Endothelial cell of umbilical vein (primary cell): Measurements from ENCODE around the gene RAB3GAP1. TPM values are rescaled to one million over a fixed set of nuclear protein-coding genes. Genes with fewer than 3 reads are reported as not detected.

Experiments used
- BruUV-seq: library from RNA; stranded (reverse); fragments of 400-500 nt; replicated peaks from 2 replicates; lab custom pipeline; 2021; lab: Mats Ljungman, UMichigan
- CTCF ChIA-PET: fragments of 300-600, 350-600 bp; sonication (Branson Sonifier 250); formaldehyde crosslinking; loops from one replicate; lab custom pipeline; 2021; ENCODE audit warnings: antibody characterized with exemption, inconsistent platforms; lab: Charles Lee
- POLR2A ChIA-PET: fragments of 300-600, 350-600 bp; sonication (Branson Sonifier 250); formaldehyde crosslinking; loops from one replicate; lab custom pipeline; 2021; ENCODE audit warnings: antibody characterized with exemption, inconsistent platforms; lab: Charles Lee
- DNase-seq: peaks from one replicate; pipeline ENCODE4 v3.0.0-alpha.2; 2011; ENCODE audit warnings: low read depth, low spot score
- FAIRE-seq: peaks from 2 replicates; lab custom pipeline; 2011; peaks lifted over from hg19 to GRCh38; lab: Jason Lieb, UNC
- H2AFZ ChIP-seq: 2 replicates; pipeline ENCODE4 v1.6.0; 2012; ENCODE audit warnings: low read depth, low read length, control low read depth, inconsistent platforms
- H3K27ac ChIP-seq: 2 replicates; pipeline ENCODE4 v1.5.1; 2011; ENCODE audit warnings: low read depth, mild to moderate bottlenecking, control low read depth, low read length, moderate library complexity; ENCODE audit not compliant: insufficient read depth
- H3K27me3 ChIP-seq, 2 experiments: 2 replicates each; pipeline versions ENCODE4 v1.6.0 to v1.6.1; 2011; ENCODE audit warnings: low read length in 2 of 2, mixed read lengths in 1 of 2; ENCODE audit not compliant: control insufficient read depth in 2 of 2, insufficient read depth in 2 of 2
- H3K36me3 ChIP-seq, 2 experiments: 2 replicates in 1 of 2; 3 replicates in 1 of 2; pipeline ENCODE4 v1.5.1; 2011; ENCODE audit warnings: low read length in 2 of 2, mild to moderate bottlenecking in 1 of 2, moderate library complexity in 1 of 2; ENCODE audit not compliant: control insufficient read depth in 2 of 2, insufficient read depth in 2 of 2; ENCODE audit errors: extremely low read depth in 1 of 2
- H3K4me1 ChIP-seq: 3 replicates; pipeline ENCODE4 v1.5.1; 2011; ENCODE audit warnings: mild to moderate bottlenecking, low read length; ENCODE audit not compliant: control insufficient read depth, insufficient read depth; ENCODE audit errors: extremely low read depth
- H3K4me2 ChIP-seq: 2 replicates; pipeline ENCODE4 v1.6.1; 2011; ENCODE audit warnings: low read length, control low read depth, mixed read lengths; ENCODE audit not compliant: insufficient read depth
- H3K4me3 ChIP-seq, 3 experiments: fragments of 200-600 bp in 1 of 3; sonication (generic), shearing (Covaris generic) in 1 of 3; replicated peaks in 1 of 3; 2 replicates each; pipeline ENCODE4 v1.5.1; 2011 to 2016; ENCODE audit warnings: control low read depth in 3 of 3, low read length in 3 of 3, mild to moderate bottlenecking in 2 of 3, inconsistent platforms in 1 of 3, low read depth in 1 of 3, moderate library complexity in 1 of 3; ENCODE audit not compliant: insufficient read depth in 1 of 3
- H3K79me2 ChIP-seq: 2 replicates; pipeline ENCODE4 v1.6.0; 2012; ENCODE audit warnings: low read length, inconsistent platforms; ENCODE audit not compliant: control insufficient read depth, insufficient read depth
- H3K9ac ChIP-seq: replicated peaks from 2 replicates; pipeline ENCODE3; 2011; ENCODE audit warnings: low read length, control low read depth; ENCODE audit not compliant: insufficient read depth; ENCODE audit errors: extremely low read depth
- H3K9me1 ChIP-seq: replicated peaks from 3 replicates; pipeline ENCODE4 v1.6.0; 2011; ENCODE audit warnings: mild to moderate bottlenecking, low read length; ENCODE audit not compliant: control insufficient read depth, insufficient read depth; ENCODE audit errors: extremely low read depth
- H3K9me3 ChIP-seq: replicated peaks from 2 replicates; pipeline ENCODE4 v1.5.1; 2012; ENCODE audit warnings: low read length, inconsistent platforms; ENCODE audit not compliant: control insufficient read depth, insufficient read depth
- H4K20me1 ChIP-seq: replicated peaks from 2 replicates; pipeline ENCODE3; 2011; ENCODE audit warnings: mild to moderate bottlenecking, low read length; ENCODE audit not compliant: control insufficient read depth, insufficient read depth; ENCODE audit errors: extremely low read depth
- EZH2 ChIP-seq: IDR thresholded peaks from 2 replicates; pipeline ENCODE4 v1.6.1; 2012; ENCODE audit warnings: borderline replicate concordance, low read depth, mild to moderate bottlenecking, moderate library complexity, low read length, inconsistent platforms; ENCODE audit not compliant: severe bottlenecking
- FOS ChIP-seq: IDR thresholded peaks from 2 replicates; pipeline ENCODE4 v1.6.1; 2011; ENCODE audit warnings: mild to moderate bottlenecking, low read length, moderate library complexity, borderline replicate concordance; ENCODE audit not compliant: insufficient read depth
- GATA2 ChIP-seq: IDR thresholded peaks from 2 replicates; pipeline ENCODE4 v1.7.0; 2011; ENCODE audit warnings: low read depth, mild to moderate bottlenecking, moderate library complexity, mixed read lengths, low read length; ENCODE audit not compliant: insufficient read length, insufficient read depth
- JUN ChIP-seq: IDR thresholded peaks from 2 replicates; pipeline ENCODE4 v1.6.1; 2011; ENCODE audit warnings: borderline replicate concordance, low read depth; ENCODE audit not compliant: insufficient read length, insufficient read depth
- MYC ChIP-seq: IDR thresholded peaks from one replicate; pipeline ENCODE4 v1.6.1; 2011; ENCODE audit warnings: mild to moderate bottlenecking, low read depth, low read length
- POLR2A ChIP-seq: IDR thresholded peaks from 2 replicates; pipeline ENCODE4 v1.6.1; 2012; ENCODE audit warnings: low read depth, mild to moderate bottlenecking, control low read depth, low read length
- POLR2AphosphoS5 ChIP-seq: IDR thresholded peaks from 2 replicates; pipeline ENCODE4 v1.6.1; 2012; ENCODE audit warnings: low read depth, mild to moderate bottlenecking, control low read depth, low read length, moderate library complexity; ENCODE audit not compliant: insufficient read depth
- dilution Hi-C: fragments of 300-500 bp; cut with MboI; formaldehyde crosslinking; loops from one replicate; pipeline ENCODE4 v1.15.0; 2019; ENCODE audit warnings: low sequenced_read_pairs; ENCODE audit not compliant: extremely low pct_ligation_motif_present
- intact Hi-C: fragments of 100-400 bp; cut with micrococcal nuclease; formaldehyde crosslinking; loops from one replicate; pipeline ENCODE4 v1.10.0; 2022
- polyA plus RNA-seq, 4 experiments: library from polyadenylated mRNA; depleted of rRNA in 3 of 4; stranded (reverse) in 3 of 4; unstranded in 1 of 4; fragments of >200 nt; gene quantifications; 2 replicates each; pipeline versions ENCODE4 v1.2.1 to v1.2.3, GENCODE V29; 2011 to 2012; ENCODE audit warnings: missing spikeins in 1 of 4
- total RNA-seq: library from RNA; stranded (reverse); gene quantifications from 2 replicates; pipeline ENCODE4 v1.2.3, GENCODE V29; 2021
- TF ChIP-seq, protein P1 (sequence below): IDR thresholded peaks from 2 replicates; pipeline ENCODE4 v1.6.1; 2011; ENCODE audit not compliant: insufficient read depth, insufficient read length
- TF ChIP-seq, protein P2 (sequence below), 2 donors: IDR thresholded peaks; 1 replicate in 1 of 2; 2 replicates in 1 of 2; pipeline ENCODE4 v1.5.1; 2011; ENCODE audit warnings: low read length in 2 of 2, mild to moderate bottlenecking in 2 of 2, moderate library complexity in 2 of 2, control low read depth in 1 of 2, inconsistent platforms in 1 of 2, low read depth in 1 of 2; ENCODE audit not compliant: insufficient read depth in 1 of 2; ENCODE audit errors: extremely low read depth in 1 of 2

RAB3GAP1 gene
- total and polyA plus RNA-seq, 2 donors (not counting 3 experiments of a cell fraction or from before 2014, with no cell fraction given) = 14.9 to 39.5 TPM

- no peaks in the 10 kb centered on the region for H3K36me3 ChIP-seq
- dilution Hi-C loops = no loop called here
- H3K4me3 ChIP-seq = no peak overlapping the region
- H3K79me2 ChIP-seq = no peaks in the 10 kb centered on the region
- ChIA-PET CTCF (interaction anchor here (1.5 kb wide), 1 partner anchor 34 kb away, joined by 3 read pairs; no protein-coding TSS in a partner anchor), POLR2A (no interaction called here)
- H3K9me1 ChIP-seq = no peaks in the 10 kb centered on the region
- FAIRE-seq = no peak
- H4K20me1 ChIP-seq = no peaks in the 10 kb centered on the region
- no peak overlapping the region for H3K9ac ChIP-seq
- no peaks in the 10 kb centered on the region for H3K9me3 ChIP-seq
- no TSS peak for BruUV-seq
- no peak overlapping the region for H3K27ac ChIP-seq
- intact Hi-C loops = no loop called here
- no peaks in the 10 kb centered on the region for H3K4me1 ChIP-seq
- DNase-seq = no peak
- TF ChIP-seq GATA2 = no peak
- H3K27me3 ChIP-seq = peaks cover 6 to 9% of the 10 kb centered on the region in 2 experiments
- H2AFZ ChIP-seq = no peak overlapping the region
- H3K4me2 ChIP-seq = no peak overlapping the region
Measured at GRCh38 chr2:135022952-135023880, 28.9 kb upstream of the RAB3GAP1 start.

- no peaks in the 10 kb centered on the region for H4K20me1 ChIP-seq
- no peak overlapping the region for H3K4me3 ChIP-seq
- H3K27ac ChIP-seq = no peak overlapping the region
- intact Hi-C loops = no loop called here
- no peaks in the 10 kb centered on the region for H3K9me1 ChIP-seq
- TF ChIP-seq EZH2 (no peak), MYC (no peak), FOS (no peak), POLR2AphosphoS5 (no peak), JUN (no peak), GATA2 (no peak), POLR2A (no peak)
- TF ChIP-seq, protein P1, sequence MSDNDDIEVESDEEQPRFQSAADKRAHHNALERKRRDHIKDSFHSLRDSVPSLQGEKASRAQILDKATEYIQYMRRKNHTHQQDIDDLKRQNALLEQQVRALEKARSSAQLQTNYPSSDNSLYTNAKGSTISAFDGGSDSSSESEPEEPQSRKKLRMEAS = no peak
- TF ChIP-seq, protein P2, sequence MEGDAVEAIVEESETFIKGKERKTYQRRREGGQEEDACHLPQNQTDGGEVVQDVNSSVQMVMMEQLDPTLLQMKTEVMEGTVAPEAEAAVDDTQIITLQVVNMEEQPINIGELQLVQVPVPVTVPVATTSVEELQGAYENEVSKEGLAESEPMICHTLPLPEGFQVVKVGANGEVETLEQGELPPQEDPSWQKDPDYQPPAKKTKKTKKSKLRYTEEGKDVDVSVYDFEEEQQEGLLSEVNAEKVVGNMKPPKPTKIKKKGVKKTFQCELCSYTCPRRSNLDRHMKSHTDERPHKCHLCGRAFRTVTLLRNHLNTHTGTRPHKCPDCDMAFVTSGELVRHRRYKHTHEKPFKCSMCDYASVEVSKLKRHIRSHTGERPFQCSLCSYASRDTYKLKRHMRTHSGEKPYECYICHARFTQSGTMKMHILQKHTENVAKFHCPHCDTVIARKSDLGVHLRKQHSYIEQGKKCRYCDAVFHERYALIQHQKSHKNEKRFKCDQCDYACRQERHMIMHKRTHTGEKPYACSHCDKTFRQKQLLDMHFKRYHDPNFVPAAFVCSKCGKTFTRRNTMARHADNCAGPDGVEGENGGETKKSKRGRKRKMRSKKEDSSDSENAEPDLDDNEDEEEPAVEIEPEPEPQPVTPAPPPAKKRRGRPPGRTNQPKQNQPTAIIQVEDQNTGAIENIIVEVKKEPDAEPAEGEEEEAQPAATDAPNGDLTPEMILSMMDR (IDR thresholded peaks at IDR 0.05; ENCODE audit: extremely low read depth in 1 of 2, insufficient read depth in 1 of 2, low read depth in 1 of 2, low read length in 2 of 2) = no peak
- ChIA-PET CTCF (interaction anchor here (1.4 kb wide), 1 partner anchor 21 kb away, joined by 3 read pairs; no protein-coding TSS in a partner anchor), POLR2A (no interaction called here)
- no peaks in the 10 kb centered on the region for H3K9me3 ChIP-seq
- FAIRE-seq (no peak), DNase-seq (no peak)
- H3K9ac ChIP-seq = no peak overlapping the region
- H2AFZ ChIP-seq = no peak overlapping the region
- no peaks in the 10 kb centered on the region for H3K79me2 ChIP-seq
- BruUV-seq = no TSS peak
- dilution Hi-C loops = no loop called here
- H3K4me1 ChIP-seq = no peaks in the 10 kb centered on the region
- no peaks in the 10 kb centered on the region for H3K36me3 ChIP-seq
- no peak overlapping the region for H3K4me2 ChIP-seq
- peaks cover 6 to 9% of the 10 kb centered on the region in 2 experiments for H3K27me3 ChIP-seq
Measured at GRCh38 chr2:135023886-135024485, 28.1 kb upstream of the RAB3GAP1 start.
